Ascending aorta (tissue), 2 donors: ENCODE measurements around the gene MOAP1. TPM values are rescaled to one million over a fixed set of nuclear protein-coding genes. Genes with fewer than 3 reads are reported as not detected.
"Not testable (repeated sequence)": the region's sequence is repeated elsewhere in the genome, so short reads cannot be mapped to it uniquely, and the experiment has no call there.

ENCODE experiments used
- DNase-seq, 2 donors: peaks; one replicate each; pipeline ENCODE4 v3.0.0-alpha.2; 2019; ENCODE audit warnings: low spot score in 2 of 2
- H3K27ac ChIP-seq, 2 donors: fragments of 200-600 bp; sonication (generic); one replicate each; pipeline ENCODE4 v1.5.1; 2016 to 2017; ENCODE audit warnings: mild to moderate bottlenecking in 1 of 2
- H3K27me3 ChIP-seq: fragments of 200-600 bp; sonication (generic); one replicate; pipeline ENCODE4 v1.5.1; 2017
- H3K36me3 ChIP-seq, 2 donors: fragments of 200-600 bp; sonication (generic); one replicate each; pipeline ENCODE4 v1.5.1; 2016
- H3K4me1 ChIP-seq, 2 donors: fragments of 200-600 bp; sonication (generic); one replicate each; pipeline ENCODE4 v1.5.1; 2016 to 2017; ENCODE audit warnings: mild to moderate bottlenecking in 1 of 2
- H3K4me3 ChIP-seq, 2 donors: fragments of 200-600 bp; sonication (generic); one replicate each; pipeline ENCODE4 v1.5.1; 2016 to 2017; ENCODE audit warnings: mild to moderate bottlenecking in 1 of 2
- H3K9me3 ChIP-seq, 2 donors: fragments of 200-600 bp; sonication (generic); one replicate each; pipeline ENCODE4 v1.5.1; 2016
- CTCF ChIP-seq, 3 experiments: fragments of 200-600 bp in 2 of 3; fragments of 450-650 bp in 1 of 3; sonication (generic) in 2 of 3; IDR thresholded peaks; one replicate each; pipeline ENCODE4 v1.5.1; 2016 to 2019; ENCODE audit warnings: antibody characterized with exemption in 3 of 3, mild to moderate bottlenecking in 1 of 3, moderate library complexity in 1 of 3
- intact Hi-C: fragments of 100-400 bp; cut with DNase I; formaldehyde crosslinking; loops from one replicate; pipeline ENCODE4 v1.15.1; 2023
- total RNA-seq: library from RNA; depleted of rRNA; stranded (reverse); fragments of >200 nt; gene quantifications from one replicate; pipeline ENCODE4 v1.1.0, GENCODE V29; 2016

MOAP1 gene
- total RNA-seq, 1 donor from 2014 or later = 4.3 TPM

- Histone ChIP-seq H3K27ac (no peak overlapping the region), H3K4me3 (no peak overlapping the region), H3K27me3 (no peaks in the 10 kb centered on the region), H3K36me3 (no peaks in the 10 kb centered on the region), H3K4me1 (no peaks in the 10 kb centered on the region), H3K9me3 (no peaks in the 10 kb centered on the region)
- intact Hi-C loops = no loop called here
- no peak for DNase-seq
- no peak for TF ChIP-seq CTCF (IDR thresholded peaks at IDR 0.05)
Measured at GRCh38 chr14:93163564-93163963, 21.1 kb downstream of the MOAP1 start.

GRCh38 chr14:93161411-93161940, 23.2 kb downstream of the MOAP1 start:
- H3K27me3 ChIP-seq = no peaks in the 10 kb centered on the region
- H3K4me3 ChIP-seq = no peak overlapping the region
- TF ChIP-seq CTCF (IDR thresholded peaks at IDR 0.05) = no peak
- no peaks in the 10 kb centered on the region for H3K9me3 ChIP-seq
- intact Hi-C loops = no loop called here
- H3K4me1 ChIP-seq = no peaks in the 10 kb centered on the region
- no peak overlapping the region for H3K27ac ChIP-seq
- DNase-seq = no peak
- no peaks in the 10 kb centered on the region for H3K36me3 ChIP-seq

GRCh38 chr14:93160353-93160801, 24.3 kb downstream of the MOAP1 start:
- TF ChIP-seq CTCF (IDR thresholded peaks at IDR 0.05) = peak in 1 of 3 experiments; percentile 15
- H3K4me1 ChIP-seq = no peaks in the 10 kb centered on the region
- DNase-seq = no peak
- intact Hi-C loops = no loop called here
- H3K9me3 ChIP-seq = no peaks in the 10 kb centered on the region
- H3K27ac ChIP-seq = no peak overlapping the region
- H3K4me3 ChIP-seq = no peak overlapping the region
- H3K27me3 ChIP-seq = no peaks in the 10 kb centered on the region
- no peaks in the 10 kb centered on the region for H3K36me3 ChIP-seq

GRCh38 chr14:93159625-93160352, 24.9 kb downstream of the MOAP1 start:
- H3K27ac ChIP-seq, H3K27me3 ChIP-seq, H3K9me3 ChIP-seq, DNase-seq, intact Hi-C loops, H3K36me3 ChIP-seq, H3K4me1 ChIP-seq, H3K4me3 ChIP-seq: not testable (repeated sequence)

- intact Hi-C loops, H3K4me1 ChIP-seq, DNase-seq, H3K4me3 ChIP-seq, H3K27ac ChIP-seq, H3K9me3 ChIP-seq, H3K36me3 ChIP-seq, H3K27me3 ChIP-seq: not testable (repeated sequence)
Measured at GRCh38 chr14:93158349-93158748, 26.3 kb downstream of the MOAP1 start.

GRCh38 chr14:93156693-93157369, 27.9 kb downstream of the MOAP1 start:
- no peaks in the 10 kb centered on the region for H3K9me3 ChIP-seq
- intact Hi-C loops = no loop called here
- H3K27ac ChIP-seq = no peak overlapping the region
- H3K36me3 ChIP-seq = no peaks in the 10 kb centered on the region
- H3K4me1 ChIP-seq = no peaks in the 10 kb centered on the region
- H3K4me3 ChIP-seq = no peak overlapping the region
- no peak for DNase-seq
- no peaks in the 10 kb centered on the region for H3K27me3 ChIP-seq
- no peak for TF ChIP-seq CTCF (IDR thresholded peaks at IDR 0.05)
